Central memory CD8-positive, alpha-beta T cell (primary cell): ENCODE data around the gene MACROH2A1.

ENCODE experiments used
- ATAC-seq: fragments of 150-1000 bp; cut with Tn5 transposase; replicated peaks from 2 replicates; pipeline ENCODE4 v1.10.0; 2022; ENCODE audit warnings: mild to moderate bottlenecking, moderate FRiP score, moderate number of reproducible peaks; ENCODE audit not compliant: poor library complexity, severe bottlenecking; ENCODE audit errors: extremely low read depth
- DNase-seq, 2 donors: peaks; one replicate each; pipeline ENCODE4 v3.0.0; 2021; ENCODE audit warnings: low spot score in 2 of 2
- H3K27ac Mint-ChIP-seq: one replicate; pipeline ENCODE4 v1.8.0; 2022; ENCODE audit warnings: low read depth, mild to moderate bottlenecking, moderate library complexity, mixed read lengths
- H3K27me3 Mint-ChIP-seq: one replicate; pipeline ENCODE4 v1.8.0; 2022; ENCODE audit warnings: mixed read lengths
- H3K36me3 Mint-ChIP-seq: one replicate; pipeline ENCODE4 v1.8.0; 2022; ENCODE audit warnings: mild to moderate bottlenecking, moderate library complexity, mixed read lengths; ENCODE audit not compliant: insufficient read depth
- H3K4me1 Mint-ChIP-seq: one replicate; pipeline ENCODE4 v1.8.0; 2022; ENCODE audit warnings: mixed read lengths
- H3K4me3 Mint-ChIP-seq: one replicate; pipeline ENCODE4 v1.8.0; 2022; ENCODE audit warnings: mild to moderate bottlenecking, moderate library complexity, mixed read lengths
- H3K9me3 Mint-ChIP-seq: one replicate; pipeline ENCODE4 v1.8.0; 2022; ENCODE audit warnings: mixed read lengths

MACROH2A1 gene

DNA sequence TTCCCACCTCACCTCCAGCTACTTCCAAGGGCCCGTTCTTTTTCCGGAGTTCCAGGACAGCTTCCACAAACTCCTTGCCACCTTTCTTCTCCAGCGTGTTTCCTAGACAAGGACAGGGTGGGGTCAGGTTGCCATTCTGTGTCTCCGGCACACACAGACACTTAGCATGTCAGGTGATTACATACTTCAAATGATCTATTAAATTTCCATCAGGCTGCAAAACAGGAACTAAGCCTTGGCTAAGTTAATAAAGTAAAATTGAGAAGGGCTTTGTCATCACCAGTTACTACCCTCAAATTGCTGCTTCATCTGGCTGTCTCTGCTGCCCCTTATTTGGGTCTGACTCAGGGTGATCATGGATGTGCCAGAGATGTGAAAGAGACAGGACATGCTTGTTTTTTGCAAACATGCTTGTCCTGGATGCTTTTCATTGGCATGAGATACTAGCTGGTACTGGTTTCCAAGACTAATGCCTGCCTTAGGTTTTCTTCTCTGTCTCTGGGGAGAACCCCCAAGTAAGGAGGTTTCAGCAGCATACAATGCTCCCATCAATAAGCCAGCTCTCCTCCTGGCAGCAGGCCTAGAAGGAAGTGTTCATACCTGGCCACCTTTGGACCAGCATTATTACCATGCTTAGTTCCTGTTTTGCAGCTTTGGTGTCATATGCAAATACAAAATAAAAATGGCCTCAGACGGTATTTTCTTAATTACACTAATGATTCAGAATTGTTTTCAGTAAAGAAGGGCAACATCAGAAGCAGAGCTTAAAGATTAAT, 52.9 kb downstream of the MACROH2A1 start:
- Mint-ChIP-seq H3K9me3 (no peaks in the 10 kb centered on the region), H3K27ac (no peak overlapping the region), H3K4me1 (no peaks in the 10 kb centered on the region), H3K4me3 (no peak overlapping the region), H3K36me3 (peaks cover 24% of the 10 kb centered on the region), H3K27me3 (no peaks in the 10 kb centered on the region)
- no peak for DNase-seq
- ATAC-seq, result no peak

DNA sequence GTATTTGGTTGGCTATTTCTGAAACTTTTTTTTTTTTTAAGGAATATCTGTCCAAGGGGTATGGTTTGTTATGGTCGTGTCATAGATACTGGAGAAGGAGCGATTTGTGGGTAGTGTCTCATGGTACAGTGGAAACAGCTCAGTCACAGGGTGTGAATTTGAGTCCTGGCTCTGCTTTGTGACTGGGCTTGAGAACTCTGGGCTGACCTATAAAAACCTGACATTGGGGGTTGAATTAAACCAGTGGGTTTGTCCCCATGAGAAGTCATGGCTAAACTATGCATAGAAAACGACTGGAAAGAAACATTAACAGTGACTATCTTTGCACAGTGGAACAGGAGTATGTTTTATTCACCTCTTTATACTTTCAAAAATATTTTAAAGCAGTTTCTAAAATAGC, 54.7 kb downstream of the MACROH2A1 start:
- Mint-ChIP-seq H3K36me3 (peaks cover 20% of the 10 kb centered on the region), H3K4me1 (no peaks in the 10 kb centered on the region)

DNA sequence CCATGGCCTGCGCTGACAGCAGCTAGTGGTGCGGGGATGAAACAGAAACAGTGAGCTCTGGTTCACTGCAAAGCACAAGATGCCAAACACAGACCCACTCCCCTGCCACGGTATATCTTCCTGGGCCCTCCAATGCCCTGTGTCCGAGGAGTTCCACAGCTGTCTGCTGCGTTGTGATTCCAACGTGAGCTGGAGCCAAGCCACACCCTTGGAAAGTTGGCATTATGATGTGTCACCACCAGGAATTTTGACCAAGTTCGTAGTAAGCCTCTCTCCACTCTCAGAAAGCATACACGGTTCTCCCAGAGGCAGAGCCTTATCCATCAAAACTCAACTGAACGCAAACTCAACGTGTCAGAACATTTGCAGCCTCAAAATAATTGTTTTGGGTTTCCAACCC, 55.6 kb downstream of the MACROH2A1 start:
- no peaks in the 10 kb centered on the region for H3K4me1 Mint-ChIP-seq
- H3K36me3 Mint-ChIP-seq, result peaks cover 20% of the 10 kb centered on the region
- ATAC-seq (no peak), DNase-seq (no peak)
- no peak overlapping the region for H3K4me3 Mint-ChIP-seq
- H3K27me3 Mint-ChIP-seq, result no peaks in the 10 kb centered on the region
- no peak overlapping the region for H3K27ac Mint-ChIP-seq
- H3K9me3 Mint-ChIP-seq, result no peaks in the 10 kb centered on the region

More for the DNA sequence above, 54.7 kb downstream of the MACROH2A1 start:
- Mint-ChIP-seq H3K27me3 (no peaks in the 10 kb centered on the region), H3K4me3 (no peak overlapping the region), H3K9me3 (no peaks in the 10 kb centered on the region), H3K27ac (no peak overlapping the region)
- no peak for ATAC-seq
- DNase-seq, result no peak

DNA sequence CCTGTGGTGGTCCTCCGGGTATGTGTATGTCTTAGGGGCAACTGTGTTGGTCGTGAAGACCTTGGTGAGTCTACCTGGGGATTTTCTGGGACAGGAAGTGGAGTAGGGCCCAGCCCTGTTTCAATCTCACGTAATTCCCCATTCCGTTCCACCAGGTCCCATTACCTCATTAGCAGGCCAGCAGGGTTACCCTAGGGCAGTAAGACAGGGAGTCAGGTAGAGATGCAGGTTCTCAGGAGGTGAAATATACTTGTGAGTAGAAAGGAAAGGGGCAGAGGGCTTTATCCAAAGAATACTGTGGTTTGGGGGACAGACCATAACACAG, 56.5 kb downstream of the MACROH2A1 start:
- Mint-ChIP-seq H3K4me1 (no peaks in the 10 kb centered on the region), H3K27me3 (no peaks in the 10 kb centered on the region), H3K36me3 (peaks cover 22% of the 10 kb centered on the region), H3K4me3 (no peak overlapping the region), H3K9me3 (no peaks in the 10 kb centered on the region), H3K27ac (no peak overlapping the region)
- ATAC-seq (no peak), DNase-seq (no peak)

DNA sequence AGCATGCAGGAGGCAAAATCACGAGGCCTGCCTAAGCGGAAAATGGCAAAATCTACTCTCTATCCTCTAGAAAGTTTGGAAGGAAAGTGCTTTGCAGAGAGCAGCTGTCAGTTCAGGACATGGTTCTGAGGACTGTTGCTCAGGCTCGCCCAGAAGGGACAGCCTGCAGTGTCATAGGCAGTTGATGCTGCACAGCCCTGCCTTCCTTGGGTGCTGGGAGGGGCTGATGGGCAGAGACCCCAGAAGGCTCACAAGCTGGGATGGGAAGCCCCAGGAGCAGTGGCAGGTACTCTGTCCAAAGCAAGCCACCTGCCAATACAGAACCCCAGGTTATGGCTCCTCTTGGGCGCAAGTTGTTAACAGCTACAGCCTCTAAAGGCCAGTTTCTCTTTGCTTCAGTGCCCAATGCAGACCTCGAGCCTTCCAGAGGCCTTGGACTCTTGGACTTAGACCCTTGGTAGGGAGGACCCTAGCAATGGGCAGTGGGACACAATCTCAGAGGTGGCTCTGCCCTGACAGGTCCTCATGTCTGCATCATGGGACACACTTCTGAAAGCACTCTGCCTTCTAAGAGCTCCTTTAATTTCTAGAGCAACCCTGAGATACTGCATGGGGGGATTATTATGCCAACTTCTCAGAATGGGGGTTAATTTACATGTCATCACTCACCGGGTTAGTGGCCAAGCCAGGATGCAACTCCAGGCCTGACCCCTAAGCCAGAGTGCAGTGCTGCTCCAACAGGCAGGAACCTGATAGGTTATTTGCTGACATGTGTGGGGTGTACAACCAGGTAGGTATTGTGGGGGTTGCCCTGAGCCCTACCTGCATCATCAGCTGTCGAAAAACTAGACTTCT, 57.1 kb downstream of the MACROH2A1 start:
- H3K27ac Mint-ChIP-seq, result peak overlapping the region; percentile 35
- H3K27me3 Mint-ChIP-seq, result no peaks in the 10 kb centered on the region
- H3K4me1 Mint-ChIP-seq, result no peaks in the 10 kb centered on the region
- no peak overlapping the region for H3K4me3 Mint-ChIP-seq
- no peaks in the 10 kb centered on the region for H3K9me3 Mint-ChIP-seq
- ATAC-seq, result no peak
- peaks cover 26% of the 10 kb centered on the region for H3K36me3 Mint-ChIP-seq
- no peak for DNase-seq

DNA sequence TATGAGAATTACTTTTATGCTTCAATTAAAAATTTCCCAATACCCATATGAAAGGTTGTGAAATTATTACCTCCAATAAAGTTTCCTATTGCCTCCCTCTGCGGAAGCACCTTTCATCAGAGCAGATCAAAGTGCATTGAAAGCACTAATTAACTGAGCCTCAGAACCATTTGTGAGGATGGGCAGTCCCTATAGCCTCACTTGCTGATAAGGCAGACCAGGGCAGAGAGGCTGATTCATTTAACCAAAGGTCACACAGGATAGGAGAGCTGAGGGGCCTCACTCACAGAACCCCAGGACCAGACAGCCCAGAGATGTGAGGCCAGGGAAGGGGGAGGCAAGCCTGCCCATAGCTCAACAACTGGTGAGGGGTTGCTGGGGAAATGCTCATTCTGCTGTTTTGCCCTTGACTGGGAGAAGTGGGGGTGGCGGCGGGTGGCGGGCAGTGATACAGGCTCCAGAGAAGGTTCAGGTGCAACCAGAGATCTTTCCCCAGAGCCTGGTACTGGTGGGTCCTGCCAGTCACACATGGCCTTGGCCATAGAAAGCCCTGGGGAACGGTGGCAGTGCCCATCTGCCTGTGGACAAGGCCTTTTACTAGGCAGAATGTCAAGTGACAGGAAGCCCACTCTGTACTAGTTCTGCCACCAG, 57.9 kb downstream of the MACROH2A1 start:
- Mint-ChIP-seq H3K4me3 (no peak overlapping the region), H3K4me1 (no peaks in the 10 kb centered on the region), H3K36me3 (peaks cover 26% of the 10 kb centered on the region), H3K9me3 (no peaks in the 10 kb centered on the region), H3K27me3 (no peaks in the 10 kb centered on the region), H3K27ac (peak overlapping the region; percentile 35)
- DNase-seq (no peak), ATAC-seq (no peak)

DNA sequence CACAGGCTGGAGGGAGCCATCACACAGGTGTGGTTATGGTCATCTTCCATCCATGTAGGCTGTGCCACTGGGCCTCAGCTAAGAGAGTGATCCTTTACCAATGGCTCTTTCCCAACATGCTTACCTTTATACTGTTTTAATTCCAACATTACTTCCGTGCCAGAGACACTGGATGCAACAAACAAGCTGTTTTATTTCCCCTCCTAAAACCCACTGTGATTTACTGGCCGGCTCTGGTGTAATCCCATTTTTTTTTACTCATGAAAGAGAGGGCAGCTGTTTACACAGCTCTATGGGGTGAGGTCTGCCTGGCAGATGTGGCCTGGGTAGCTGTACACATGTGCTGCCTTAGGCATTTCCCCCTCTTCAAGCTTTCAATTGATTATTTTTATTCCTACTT, 58.5 kb downstream of the MACROH2A1 start:
- Mint-ChIP-seq H3K27me3 (no peaks in the 10 kb centered on the region), H3K4me1 (no peaks in the 10 kb centered on the region), H3K9me3 (no peaks in the 10 kb centered on the region), H3K36me3 (peaks cover 22% of the 10 kb centered on the region), H3K4me3 (no peak overlapping the region), H3K27ac (peak overlapping the region; percentile 35)
- no peak for ATAC-seq
- no peak for DNase-seq

DNA sequence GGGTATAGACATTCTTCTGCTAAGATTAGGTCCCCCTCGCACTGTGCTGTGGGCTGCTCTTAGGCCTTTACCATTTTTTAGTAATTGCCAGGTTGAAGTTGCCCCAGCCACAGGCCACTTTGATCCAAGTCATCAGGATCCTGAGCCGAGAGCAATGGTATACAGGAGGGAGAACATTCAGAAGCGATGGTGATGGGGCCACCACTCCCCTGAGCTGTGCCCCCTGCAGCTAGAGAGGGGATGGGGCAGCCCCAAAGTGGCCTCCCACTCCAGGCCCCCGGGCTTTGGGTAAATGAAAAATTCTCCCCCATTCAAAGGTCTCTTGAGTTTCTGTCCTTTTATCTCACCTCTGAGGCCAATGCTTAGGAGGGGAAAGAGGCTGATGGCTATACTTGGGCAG, 59.4 kb downstream of the MACROH2A1 start:
- ATAC-seq, result no peak
- Mint-ChIP-seq H3K4me3 (no peak overlapping the region), H3K27me3 (no peaks in the 10 kb centered on the region), H3K36me3 (peaks cover 25% of the 10 kb centered on the region), H3K4me1 (no peaks in the 10 kb centered on the region), H3K27ac (no peak overlapping the region), H3K9me3 (no peaks in the 10 kb centered on the region)
- DNase-seq, result no peak

DNA sequence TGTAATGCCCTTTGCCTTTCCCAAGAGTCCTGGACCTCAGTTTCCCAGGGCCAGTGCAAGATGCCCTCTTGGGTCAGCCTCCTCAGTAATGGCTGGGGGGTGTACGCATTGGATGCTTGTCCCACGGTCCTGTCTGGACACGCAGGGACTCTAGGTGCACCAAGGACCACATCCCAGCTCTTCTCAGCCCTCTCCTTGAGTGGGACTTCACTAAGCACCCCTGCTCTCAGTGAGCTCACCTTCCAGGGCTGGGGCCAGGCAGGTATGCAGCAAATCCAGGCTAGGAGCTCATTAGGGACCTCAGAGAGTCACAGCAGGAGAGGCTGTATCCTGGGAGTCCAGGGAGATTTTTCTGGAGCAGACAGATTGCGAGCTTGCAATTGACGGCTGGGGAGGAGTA, 59.8 kb downstream of the MACROH2A1 start:
- H3K27me3 Mint-ChIP-seq, result no peaks in the 10 kb centered on the region
- ATAC-seq (no peak), DNase-seq (no peak)
- H3K4me3 Mint-ChIP-seq, result no peak overlapping the region
- peaks cover 22% of the 10 kb centered on the region for H3K36me3 Mint-ChIP-seq
- H3K9me3 Mint-ChIP-seq, result no peaks in the 10 kb centered on the region
- H3K27ac Mint-ChIP-seq, result no peak overlapping the region
- no peaks in the 10 kb centered on the region for H3K4me1 Mint-ChIP-seq

DNA sequence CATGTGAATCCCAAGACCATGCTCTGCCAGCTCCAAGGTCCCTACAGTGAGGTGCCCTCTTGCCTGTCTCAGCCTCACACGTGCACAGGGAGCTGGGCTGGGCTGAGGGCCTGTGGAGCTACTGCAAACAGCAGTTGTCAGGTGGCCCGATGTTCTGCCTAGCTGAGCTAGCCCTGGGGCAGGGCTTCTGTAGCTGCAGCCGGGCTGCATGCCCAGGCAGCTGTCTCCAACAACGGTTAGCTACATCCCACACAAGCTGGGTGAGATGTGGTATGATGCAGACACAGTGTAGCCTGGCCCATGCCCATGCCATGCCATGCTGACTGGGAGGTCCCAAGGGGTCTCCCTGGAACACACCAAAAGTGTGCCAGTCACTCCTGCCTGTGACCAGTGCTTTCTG, 62.0 kb downstream of the MACROH2A1 start:
- no peaks in the 10 kb centered on the region for H3K27me3 Mint-ChIP-seq
- DNase-seq, result no peak
- H3K4me3 Mint-ChIP-seq, result no peak overlapping the region
- no peaks in the 10 kb centered on the region for H3K9me3 Mint-ChIP-seq
- H3K27ac Mint-ChIP-seq, result no peak overlapping the region
- H3K4me1 Mint-ChIP-seq, result no peaks in the 10 kb centered on the region
- peaks cover 21% of the 10 kb centered on the region for H3K36me3 Mint-ChIP-seq
- ATAC-seq, result no peak

DNA sequence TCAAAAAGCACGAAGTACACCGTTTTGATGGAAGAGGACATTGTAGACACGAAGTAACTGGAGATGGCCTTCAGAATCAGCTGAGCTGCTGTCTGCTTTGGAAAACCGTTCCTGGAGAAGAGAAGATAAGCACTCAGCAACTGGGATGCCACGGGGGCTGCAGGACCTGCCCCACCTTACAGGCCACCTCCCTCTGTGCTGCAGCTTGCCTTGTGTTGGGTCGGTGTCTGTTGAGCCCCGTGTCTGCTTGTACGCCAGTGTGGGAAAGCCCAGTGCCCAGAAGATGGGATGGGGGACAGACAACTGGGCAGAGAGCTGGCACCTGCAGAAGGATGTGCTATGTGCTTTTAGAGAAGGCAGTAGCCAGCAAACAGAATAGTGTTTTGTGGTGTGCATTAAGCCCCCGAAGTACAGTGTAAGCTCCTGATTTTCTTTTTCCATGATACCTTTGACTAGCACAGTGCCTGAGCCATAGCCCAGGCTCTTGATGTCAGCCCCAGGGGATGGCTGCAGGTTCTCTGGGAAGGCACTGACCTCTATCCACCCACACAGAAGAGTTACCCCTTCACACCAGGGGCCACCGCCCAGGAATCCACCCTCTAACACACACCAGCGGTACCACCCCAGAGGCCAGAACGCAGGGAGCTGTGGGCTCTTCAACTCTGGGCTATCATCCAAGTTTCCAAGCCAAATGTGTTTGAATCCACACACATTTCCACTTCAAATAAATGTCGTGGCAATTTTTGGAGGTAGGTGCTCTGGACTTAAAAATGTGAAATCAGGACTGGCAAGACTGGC, 63.8 kb downstream of the MACROH2A1 start:
- Mint-ChIP-seq H3K9me3 (no peaks in the 10 kb centered on the region), H3K36me3 (peaks cover 24% of the 10 kb centered on the region), H3K27me3 (no peaks in the 10 kb centered on the region), H3K4me1 (no peaks in the 10 kb centered on the region), H3K4me3 (no peak overlapping the region), H3K27ac (no peak overlapping the region)
- DNase-seq (no peak), ATAC-seq (no peak)

DNA sequence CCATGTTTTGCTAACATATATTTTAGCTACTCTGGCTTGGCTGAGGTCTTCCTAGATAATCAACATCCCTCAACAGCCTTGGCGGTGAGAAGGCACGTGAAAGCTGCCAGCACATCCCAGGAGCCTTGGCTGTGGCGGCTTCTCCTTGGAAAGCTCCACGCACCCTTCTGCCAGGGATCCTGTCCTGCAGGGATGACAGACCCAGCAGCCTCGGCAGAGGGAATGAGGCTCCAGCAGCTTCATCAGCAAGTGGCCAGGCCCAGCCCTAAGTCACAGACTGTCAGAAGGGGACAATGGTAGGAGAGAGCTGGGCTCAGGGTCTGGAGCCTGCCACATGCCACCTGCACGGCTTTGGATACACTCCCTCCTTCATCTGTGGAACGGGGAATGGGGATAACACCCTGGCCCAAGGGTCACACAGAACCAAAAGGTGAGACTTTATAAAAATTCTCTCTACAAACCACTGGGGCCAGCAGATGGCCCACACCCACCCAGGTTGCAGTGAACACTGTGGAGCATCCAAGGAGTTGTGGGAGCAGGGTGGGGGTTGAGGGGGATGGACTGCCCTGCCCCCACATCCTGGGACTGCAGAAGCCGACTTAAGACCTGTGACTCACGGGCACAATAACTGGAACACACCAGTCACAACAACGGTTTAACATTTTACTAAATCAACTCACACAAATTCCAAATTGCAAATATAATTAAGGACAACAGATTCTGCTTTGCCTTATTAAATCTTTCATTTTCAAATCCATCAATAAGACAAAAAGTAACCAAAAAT, 65.1 kb downstream of the MACROH2A1 start:
- Mint-ChIP-seq H3K4me1 (no peaks in the 10 kb centered on the region), H3K27me3 (no peaks in the 10 kb centered on the region), H3K27ac (no peak overlapping the region), H3K4me3 (no peak overlapping the region), H3K9me3 (no peaks in the 10 kb centered on the region), H3K36me3 (peaks cover 24% of the 10 kb centered on the region)
- no peak for ATAC-seq
- DNase-seq, result no peak
